HG03097 (cell line): ENCODE data around the gene MYCBPAP.

ENCODE experiments used
- ATAC-seq: cut with Tn5 transposase; IDR thresholded peaks from one replicate; pipeline ENCODE4 v1.9.1; 2021; ENCODE audit not compliant: unreplicated experiment, low FRiP score

MYCBPAP gene

GRCh38 chr17:50517011-50517410 lies 8.8 kb downstream of the MYCBPAP start:
- no peak for ATAC-seq

DNA sequence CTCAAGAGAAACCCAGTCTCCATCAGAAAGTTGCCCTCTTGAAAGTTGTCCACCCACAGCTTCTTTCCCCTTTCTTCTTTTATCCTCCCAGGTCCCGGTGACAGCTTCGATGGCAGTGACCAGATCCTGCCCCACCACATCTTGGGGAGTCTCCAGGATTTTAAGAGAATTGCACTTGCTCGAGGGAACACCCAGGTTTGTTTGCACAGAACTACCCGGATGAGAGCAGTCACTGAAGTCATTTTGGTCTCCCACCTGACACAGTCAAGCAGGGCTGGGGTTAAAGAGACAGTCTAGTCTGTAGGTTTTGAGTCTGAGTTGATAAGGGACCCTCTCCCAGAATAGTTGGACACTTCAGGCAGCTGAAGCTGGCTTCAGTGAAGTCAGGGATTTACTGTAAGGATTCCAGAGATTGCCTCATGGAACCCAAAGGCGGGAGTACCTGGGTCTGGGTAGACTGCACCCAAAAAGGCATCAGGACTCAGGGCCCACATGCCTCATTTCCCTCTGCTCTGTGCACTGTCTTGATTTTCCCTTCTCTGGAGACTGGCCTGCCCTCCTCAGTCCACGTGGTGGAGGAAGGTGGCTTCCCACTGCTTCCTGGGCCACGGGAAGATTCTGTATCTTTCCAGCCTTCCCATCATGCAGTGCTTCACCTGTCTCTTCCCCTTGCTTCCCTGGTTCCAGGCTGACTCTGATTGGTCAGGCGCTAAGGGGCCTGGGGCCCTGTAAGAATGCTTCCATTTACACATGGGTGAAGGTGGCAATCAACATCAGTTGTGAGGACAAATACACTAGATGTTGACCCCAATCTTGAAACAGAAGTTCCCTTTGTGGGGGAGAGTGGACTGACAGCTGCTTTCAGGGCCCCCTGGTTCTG lies 9.5 kb downstream of the MYCBPAP start:
- no peak for ATAC-seq

GRCh38 chr17:50518384-50519023 lies 10.3 kb downstream of the MYCBPAP start:
- no peak for ATAC-seq

GRCh38 chr17:50519141-50519834 lies 11.0 kb downstream of the MYCBPAP start:
- ATAC-seq, result no peak

DNA sequence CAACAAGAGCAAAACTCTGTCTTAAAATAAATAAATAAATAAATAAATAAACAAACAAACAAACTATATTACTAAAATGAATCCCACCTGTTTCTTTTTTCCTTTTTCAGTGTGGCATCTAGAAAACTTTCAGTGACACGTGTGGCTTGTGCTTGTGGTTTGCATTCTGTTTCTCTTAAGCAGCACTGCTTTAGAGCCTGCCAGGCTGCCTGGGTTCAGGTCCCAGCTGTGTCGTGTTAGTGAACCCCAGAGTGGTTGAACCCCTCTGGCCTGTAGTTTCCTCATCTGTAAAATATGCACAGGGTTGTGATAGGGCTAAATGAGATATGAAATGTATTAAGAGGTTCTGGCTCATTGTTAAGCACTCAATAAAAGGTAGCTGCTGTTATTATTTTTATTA lies 12.2 kb downstream of the MYCBPAP start:
- no peak for ATAC-seq

DNA sequence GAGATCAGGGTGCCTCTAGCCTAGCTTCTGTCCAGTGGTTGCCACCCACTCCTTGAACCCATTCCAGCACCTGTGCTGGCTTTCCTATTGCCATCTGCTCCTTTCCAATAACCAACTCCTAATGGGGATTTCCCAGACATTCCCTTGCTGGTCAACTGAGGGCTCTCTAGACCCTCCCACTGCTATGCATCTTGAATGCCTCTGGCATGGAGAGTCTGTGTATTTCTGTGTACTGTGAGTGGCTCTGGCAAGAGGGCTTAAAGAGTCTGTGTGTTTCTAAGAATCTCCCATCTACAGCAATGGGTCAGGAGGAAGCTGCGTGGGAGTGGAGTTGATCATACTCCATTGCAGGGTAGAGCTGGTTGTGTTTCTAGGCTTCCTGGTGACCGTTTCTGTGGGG lies 13.3 kb downstream of the MYCBPAP start:
- no peak for ATAC-seq

DNA sequence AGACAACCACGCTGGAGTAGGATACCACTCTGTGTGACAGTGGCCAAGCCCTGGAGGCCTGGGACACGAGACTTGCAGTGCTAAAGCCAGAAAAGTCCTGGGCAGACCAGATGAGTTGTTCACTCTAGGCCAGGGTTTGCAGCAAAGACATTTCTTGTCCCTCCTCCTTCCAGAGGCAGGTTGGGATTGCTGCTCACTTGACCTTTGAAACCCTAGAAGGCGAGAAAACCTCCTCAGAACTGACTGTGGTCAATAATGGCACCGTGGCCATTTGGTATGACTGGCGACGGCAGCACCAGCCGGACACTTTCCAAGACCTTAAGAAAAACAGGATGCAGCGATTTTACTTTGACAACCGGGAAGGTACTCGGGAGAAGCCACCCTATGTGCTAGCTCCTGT lies 14.5 kb downstream of the MYCBPAP start:
- ATAC-seq, result no peak

GRCh38 chr17:50523208-50523607 lies 15.0 kb downstream of the MYCBPAP start:
- no peak for ATAC-seq

- ATAC-seq, result no peak
Measured at GRCh38 chr17:50524838-50525237, 16.6 kb downstream of the MYCBPAP start.

DNA sequence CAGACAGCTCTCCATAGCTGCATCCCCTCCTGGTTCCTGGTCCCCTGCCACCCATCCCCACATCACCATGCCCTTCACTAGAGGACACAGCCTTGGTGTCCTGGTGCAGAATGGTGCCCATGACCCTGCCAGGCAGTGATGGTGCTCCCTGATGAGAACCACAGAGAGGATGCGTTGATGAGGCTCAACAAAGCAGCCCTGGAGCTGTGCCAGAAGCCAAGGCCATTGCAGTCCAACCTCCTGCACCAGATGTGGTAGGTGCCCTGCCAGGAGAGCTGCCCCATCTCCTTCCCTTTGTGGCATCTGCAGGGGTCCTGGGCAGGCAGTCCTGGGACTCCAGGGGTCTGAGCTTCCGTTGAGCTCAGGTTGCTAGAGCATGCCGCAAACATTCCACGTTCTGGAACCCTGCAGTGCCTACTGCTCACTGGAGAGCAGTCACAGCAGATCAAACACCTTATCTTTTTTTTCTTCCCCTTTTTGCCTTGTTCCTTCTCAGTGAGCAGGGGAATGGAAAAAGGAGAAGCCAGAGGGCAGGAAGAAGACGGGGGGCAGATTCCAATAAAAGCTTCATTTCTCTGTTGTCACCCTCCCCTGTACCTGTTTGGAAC lies 19.0 kb downstream of the MYCBPAP start:
- ATAC-seq, result no peak

- ATAC-seq, result no peak
Measured at GRCh38 chr17:50527949-50528474, 19.8 kb downstream of the MYCBPAP start.

DNA sequence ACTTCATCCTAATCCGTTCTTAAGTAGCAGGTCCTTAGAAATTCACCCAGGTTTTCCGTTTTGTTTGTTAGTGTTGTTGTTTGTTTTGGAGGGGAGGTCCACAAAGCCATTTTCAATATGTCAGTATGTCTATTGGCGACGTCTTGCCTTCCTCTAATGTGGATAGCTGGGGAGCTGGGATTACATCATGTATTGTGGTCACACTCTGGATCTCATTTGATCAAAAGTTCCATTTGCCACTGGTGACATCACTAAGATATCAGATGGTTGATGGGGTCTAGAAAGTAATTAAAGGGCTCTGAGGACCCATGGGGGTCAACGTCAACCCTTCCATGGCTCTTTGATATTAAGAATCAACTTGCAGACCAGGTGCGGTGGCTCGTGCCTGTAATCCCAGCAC lies 21.6 kb downstream of the MYCBPAP start:
- ATAC-seq, result no peak

GRCh38 chr17:50531428-50532025 lies 23.3 kb downstream of the MYCBPAP start:
- ATAC-seq, result no peak

GRCh38 chr17:50532452-50533024 lies 24.3 kb downstream of the MYCBPAP start, which contains the start of gene EPN3:
TSS of gene EPN3 (plus strand) at chr17:50532735. CDS start at chr17:50536557, 3,822 bp downstream.
- ATAC-seq, result no peak

- no peak for ATAC-seq
Measured at GRCh38 chr17:50533185-50533584, 24.9 kb downstream of the MYCBPAP start.

GRCh38 chr17:50533720-50534148 lies 25.5 kb downstream of the MYCBPAP start:
- ATAC-seq, result no peak

DNA sequence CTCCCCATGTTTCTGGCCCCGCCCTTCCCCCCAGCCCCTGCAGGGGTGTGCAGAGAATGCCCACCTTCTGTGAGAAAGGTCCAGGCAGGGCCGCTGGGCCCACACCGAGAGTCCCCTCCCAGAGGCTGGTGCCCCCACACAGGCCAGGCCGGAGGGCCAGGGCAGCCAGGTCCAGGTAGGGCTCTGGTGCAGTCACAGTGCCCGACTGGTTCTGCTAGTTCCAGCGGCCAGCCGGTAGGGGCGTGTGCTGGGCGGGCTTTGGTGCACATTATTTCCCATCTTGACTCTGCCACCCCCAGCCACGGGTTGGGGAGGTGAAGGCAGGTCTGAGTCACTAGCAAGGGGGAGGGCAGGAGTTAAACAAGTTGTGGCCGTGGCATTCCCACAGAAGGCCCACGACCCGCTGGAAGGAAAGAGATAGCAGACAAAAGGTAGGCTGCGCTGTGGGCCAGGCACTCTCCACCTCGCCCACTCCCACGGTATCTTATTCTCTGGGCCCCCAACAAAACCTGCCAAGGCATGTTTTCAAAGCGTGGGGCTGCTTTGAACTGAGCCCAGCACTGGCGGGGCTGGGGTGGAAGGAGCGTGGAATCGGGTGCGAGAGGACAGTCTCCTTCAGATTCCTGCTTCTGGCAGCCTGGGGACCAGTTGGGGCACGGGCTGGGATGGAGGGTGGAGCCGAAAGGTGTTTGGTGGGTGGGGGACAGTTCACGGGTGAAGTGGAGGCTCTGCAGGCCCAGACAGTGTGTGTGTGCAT lies 26.2 kb downstream of the MYCBPAP start:
- no peak for ATAC-seq

DNA sequence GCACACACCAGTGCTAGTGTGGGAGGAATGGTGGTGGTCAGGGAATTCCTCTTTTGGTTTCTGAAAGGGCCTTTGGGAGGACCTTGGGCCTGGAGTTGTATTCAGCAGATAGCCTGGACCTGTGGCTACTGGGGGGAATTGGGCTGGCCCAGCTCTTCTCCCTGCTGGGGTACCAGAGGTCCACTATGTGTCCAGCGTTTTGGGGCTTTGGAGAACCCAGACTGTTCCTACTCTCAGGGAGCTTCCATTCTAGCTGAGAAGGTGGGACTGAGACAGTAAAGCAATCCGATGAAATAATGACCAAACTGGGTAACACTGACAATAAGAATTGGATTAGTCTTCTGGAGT lies 26.7 kb downstream of the MYCBPAP start:
- no peak for ATAC-seq

- no peak for ATAC-seq
Measured at GRCh38 chr17:50535407-50535806, 27.2 kb downstream of the MYCBPAP start.
